ENCODE data around the gene CTBP1. TPM values are rescaled to one million over a fixed set of nuclear protein-coding genes. Genes with fewer than 3 reads are reported as not detected.

CTBP1 gene
- total and polyA plus RNA-seq, 2 experiments from 2014 or later = 74.0 to 192 TPM

- TF ChIP-seq ZNF462 (CRISPR knock-in tag; IDR thresholded peaks at IDR 0.05) (no peak), EZH2phosphoT487 (IDR thresholded peaks at IDR 0.05; ENCODE audit: unreplicated experiment) (no peak)
Measured at GRCh38 chr4:1246111-1246881, 2.6 kb downstream of the CTBP1 start (continued).

GRCh38 chr4:1245481-1246051 lies 3.4 kb downstream of the CTBP1 start:
- H3F3A ChIP-seq (replicated peaks; ENCODE audit: low read depth) = no peaks in the 10 kb centered on the region
- peak overlapping the region; percentile 84; the same call in 2 of the 3 replicates for H3K4me3 Mint-ChIP-seq
- no peaks in the 10 kb centered on the region for H3K36me3 ChIP-seq (ENCODE audit: insufficient read depth)
- TF ChIP-seq ZNF331 (CRISPR knock-in tag; IDR thresholded peaks at IDR 0.05; ENCODE audit: low read depth) (no peak), ZNF114 (CRISPR knock-in tag; IDR thresholded peaks at IDR 0.05) (no peak), ZNF462 (CRISPR knock-in tag; IDR thresholded peaks at IDR 0.05) (no peak), STAT1 (IDR thresholded peaks at IDR 0.05; ENCODE audit: unreplicated experiment) (no peak), NANOG (IDR thresholded peaks at IDR 0.05; ENCODE audit: borderline replicate concordance) (no peak)

More at GRCh38 chr4:1245481-1246051, 3.4 kb downstream of the CTBP1 start:
- DNase-seq (ENCODE audit: low spot score) (no peak), ATAC-seq (no peak)
- H4K20me1 ChIP-seq (replicated peaks; ENCODE audit: insufficient read depth) = peaks cover 10% of the 10 kb centered on the region
- Mint-ChIP-seq H3K27ac (no peak overlapping the region; the same call in 1 of the 2 replicates), H3K27me3 (ENCODE audit: insufficient read depth, low read depth, poor library complexity) (peaks cover 13% of the 10 kb centered on the region), H3K9me3 (peaks cover 10% of the 10 kb centered on the region), H3K36me3 (ENCODE audit: low read depth) (peaks cover 14% of the 10 kb centered on the region), H3K4me1 (peaks cover 13% of the 10 kb centered on the region)
- no peak overlapping the region for H3K4me2 ChIP-seq
- no peak overlapping the region for H3K4me3 ChIP-seq
- H3K4me1 ChIP-seq (ENCODE audit: insufficient read depth) = peaks cover 12% of the 10 kb centered on the region; the same call in 1 of the 2 replicates
- peaks cover 70% of the 10 kb centered on the region for H3K79me2 ChIP-seq (replicated peaks; ENCODE audit: insufficient read depth)
- H3K27ac ChIP-seq (ENCODE audit: low read depth) = no peak overlapping the region
- 0 out of 2 replicates have a peak, but pooled peaks cover 3% of the 10 kb centered on the region for H3K9me2 ChIP-seq (ENCODE audit: insufficient read depth)
- H3K27me3 ChIP-seq (ENCODE audit: insufficient read depth) = no peaks in the 10 kb centered on the region
- H2AFZ ChIP-seq = no peak overlapping the region

Data from GM23338 (cell line).